Stimulated activated effector memory CD8-positive, alpha-beta T cell treated with anti-CD3 and anti-CD28 coated beads, Interleukin-12 subunit alpha, Interleukin-12 subunit beta, amount 100 ng/mL, for 72 hours (primary cell): Measurements from ENCODE around the gene SLC39A2.

Experiments used
- ATAC-seq: fragments of 150-1000 bp; cut with Tn5 transposase; 2 replicates; pipeline ENCODE4 v1.10.0; 2021
- DNase-seq, 2 donors: peaks; one replicate each; pipeline ENCODE4 v3.0.0; 2021 to 2022; ENCODE audit warnings: low spot score in 2 of 2
- H3K27ac Mint-ChIP-seq: one replicate; pipeline ENCODE4 v1.8.0; 2022; ENCODE audit warnings: mild to moderate bottlenecking, mixed read lengths
- H3K36me3 Mint-ChIP-seq: one replicate; pipeline ENCODE4 v1.8.0; 2022; ENCODE audit warnings: mild to moderate bottlenecking, mixed read lengths
- H3K4me1 Mint-ChIP-seq: one replicate; pipeline ENCODE4 v1.8.0; 2022; ENCODE audit warnings: mixed read lengths
- H3K4me3 Mint-ChIP-seq: one replicate; pipeline ENCODE4 v1.8.0; 2022; ENCODE audit warnings: mild to moderate bottlenecking, mixed read lengths
- H3K9me3 Mint-ChIP-seq: one replicate; pipeline ENCODE4 v1.8.0; 2022; ENCODE audit warnings: mixed read lengths

The SLC39A2 gene

GRCh38 chr14:21043387-21043973 is 44.4 kb downstream of the SLC39A2 start:
- Mint-ChIP-seq H3K27ac (no peak overlapping the region), H3K4me1 (peaks cover 8% of the 10 kb centered on the region), H3K4me3 (no peak overlapping the region), H3K36me3 (no peaks in the 10 kb centered on the region), H3K9me3 (no peaks in the 10 kb centered on the region)
- ATAC-seq (no peak), DNase-seq (no peak)

GRCh38 chr14:21043974-21044618 is 45.0 kb downstream of the SLC39A2 start:
- H3K4me3 Mint-ChIP-seq: no peak overlapping the region
- no peaks in the 10 kb centered on the region for H3K36me3 Mint-ChIP-seq
- ATAC-seq: no peak
- peaks cover 8% of the 10 kb centered on the region for H3K4me1 Mint-ChIP-seq
- H3K27ac Mint-ChIP-seq: peak overlapping the region; percentile 17
- H3K9me3 Mint-ChIP-seq: no peaks in the 10 kb centered on the region
- DNase-seq: no peak

DNA sequence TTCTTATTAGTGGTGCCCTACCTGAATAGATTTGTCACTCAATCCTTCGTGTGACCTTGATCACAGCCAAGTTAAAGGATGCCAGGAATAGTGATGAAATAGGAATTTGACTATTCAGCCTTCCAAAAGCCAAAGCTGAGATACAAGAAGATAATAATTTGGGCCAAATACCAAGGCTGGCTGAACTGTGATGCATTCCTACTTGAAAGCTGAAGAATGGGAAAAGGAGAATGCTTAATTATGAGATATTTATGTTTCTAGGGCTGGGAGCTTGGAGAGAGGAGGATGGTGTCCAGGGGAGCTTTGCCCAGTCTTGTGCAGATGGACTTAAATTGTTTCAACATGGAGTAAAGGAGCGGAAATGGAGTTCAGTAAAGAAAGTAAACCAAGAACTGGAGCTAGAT is 48.3 kb downstream of the SLC39A2 start:
- Mint-ChIP-seq H3K27ac (no peak overlapping the region), H3K4me3 (no peak overlapping the region), H3K36me3 (no peaks in the 10 kb centered on the region), H3K4me1 (peaks cover 8% of the 10 kb centered on the region), H3K9me3 (no peaks in the 10 kb centered on the region)
- DNase-seq (no peak), ATAC-seq (no peak)

DNA sequence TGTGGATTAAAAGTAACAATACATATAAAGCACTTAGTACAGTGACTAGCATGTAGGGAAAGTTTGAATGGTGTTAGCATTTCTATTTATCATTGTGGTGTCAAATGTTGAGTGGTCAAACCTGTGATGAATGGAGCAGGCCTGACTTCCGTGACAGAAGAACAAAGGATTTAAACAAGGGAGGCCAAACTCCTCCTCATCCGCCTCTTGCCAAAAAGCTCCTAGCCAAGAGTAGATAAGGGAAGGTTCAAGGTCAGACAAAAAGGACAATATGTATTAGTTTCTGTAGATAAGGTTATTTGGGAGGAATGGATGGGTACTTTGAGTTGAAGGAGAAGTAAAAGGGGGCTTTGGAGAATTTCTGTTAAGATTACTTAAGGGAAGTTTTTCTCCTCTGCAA is 49.5 kb downstream of the SLC39A2 start:
- DNase-seq (no peak), ATAC-seq (no peak)
- Mint-ChIP-seq H3K9me3 (no peaks in the 10 kb centered on the region), H3K4me3 (no peak overlapping the region), H3K27ac (no peak overlapping the region), H3K4me1 (peaks cover 8% of the 10 kb centered on the region), H3K36me3 (no peaks in the 10 kb centered on the region)

DNA sequence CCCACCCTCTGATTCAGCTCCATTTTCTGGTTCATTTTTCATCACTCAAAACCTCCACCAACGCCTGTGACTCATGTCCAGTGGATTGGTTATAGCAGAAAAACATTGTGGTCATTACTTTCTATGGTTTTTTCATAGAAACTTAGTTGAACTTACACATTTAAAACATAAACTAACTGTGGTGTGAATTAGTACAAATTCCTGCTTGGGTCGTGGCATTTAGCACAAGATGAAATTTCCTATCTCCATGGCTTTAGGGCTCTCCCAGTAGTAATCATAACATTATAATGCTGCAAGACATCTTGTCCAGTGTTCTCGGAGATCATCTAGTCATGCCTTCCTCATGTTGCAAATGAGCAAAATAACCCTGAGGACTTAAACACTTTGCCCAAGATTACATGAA is 50.2 kb downstream of the SLC39A2 start:
- Mint-ChIP-seq H3K4me3 (no peak overlapping the region), H3K36me3 (no peaks in the 10 kb centered on the region), H3K27ac (no peak overlapping the region), H3K4me1 (peaks cover 6% of the 10 kb centered on the region), H3K9me3 (no peaks in the 10 kb centered on the region)
- DNase-seq (no peak), ATAC-seq (peak; percentile 71)

DNA sequence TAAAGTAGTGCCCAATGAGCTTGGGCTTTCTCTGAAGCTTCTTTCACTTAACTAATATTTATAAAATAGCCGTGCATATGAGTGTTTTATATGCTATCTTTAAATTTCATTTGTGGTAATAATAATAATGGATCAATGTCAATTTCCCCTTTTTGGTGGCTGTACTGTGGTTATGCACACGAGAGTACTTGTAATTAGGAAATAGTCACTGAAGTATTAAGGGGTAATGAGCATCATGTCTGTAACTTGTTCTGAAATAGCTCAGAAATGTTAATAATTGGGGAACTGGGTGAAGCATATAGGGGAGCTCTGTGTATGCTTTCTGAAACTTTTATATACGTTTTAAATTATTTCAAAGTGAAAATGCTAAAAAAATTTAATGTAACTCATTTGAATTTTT is 51.5 kb downstream of the SLC39A2 start:
- ATAC-seq: no peak
- no peaks in the 10 kb centered on the region for H3K9me3 Mint-ChIP-seq
- no peaks in the 10 kb centered on the region for H3K4me1 Mint-ChIP-seq
- no peak overlapping the region for H3K4me3 Mint-ChIP-seq
- no peaks in the 10 kb centered on the region for H3K36me3 Mint-ChIP-seq
- no peak for DNase-seq
- no peak overlapping the region for H3K27ac Mint-ChIP-seq
